Activated CD4-positive, alpha-beta T cell treated with anti-CD3 and anti-CD28 coated beads for 36 hours (primary cell): Measurements from ENCODE around the gene MRPL17. TPM values are rescaled to one million over a fixed set of nuclear protein-coding genes. Genes with fewer than 3 reads are reported as not detected.
A peak's percentile ranks its signal among the peaks of the same experiment; 100 is the strongest.

ENCODE experiments used
- ATAC-seq: fragments of 200-7000 bp; cut with Tn5 transposase; one replicate; pipeline ENCODE4 v1.10.0; 2021; ENCODE audit warnings: mild to moderate bottlenecking, moderate library complexity
- CTCF ChIA-PET: fragments of 350-600 bp; sonication (Branson Sonifier 250); formaldehyde crosslinking; loops from one replicate; lab custom pipeline; 2021; ENCODE audit warnings: antibody characterized with exemption; lab: Charles Lee
- POLR2A ChIA-PET: fragments of 350-600 bp; sonication (Branson Sonifier 250); formaldehyde crosslinking; loops from one replicate; lab custom pipeline; 2021; ENCODE audit warnings: antibody characterized with exemption, inconsistent platforms; lab: Charles Lee
- DNase-seq: peaks from one replicate; pipeline ENCODE4 v3.0.0-alpha.2; 2020
- H3K27ac Mint-ChIP-seq: one replicate; pipeline ENCODE4 v1.8.0; 2021; ENCODE audit warnings: mixed read lengths
- H3K27me3 Mint-ChIP-seq: one replicate; pipeline ENCODE4 v1.8.0; 2021; ENCODE audit warnings: mixed read lengths
- H3K36me3 Mint-ChIP-seq: one replicate; pipeline ENCODE4 v1.8.0; 2021; ENCODE audit warnings: low read depth, mixed read lengths
- H3K4me1 Mint-ChIP-seq: one replicate; pipeline ENCODE4 v1.8.0; 2021; ENCODE audit warnings: mixed read lengths
- H3K4me3 Mint-ChIP-seq: one replicate; pipeline ENCODE4 v1.8.0; 2021; ENCODE audit warnings: mild to moderate bottlenecking, moderate library complexity, mixed read lengths
- H3K9me3 Mint-ChIP-seq: one replicate; pipeline ENCODE4 v1.8.0; 2021; ENCODE audit warnings: low read depth, mixed read lengths
- intact Hi-C, 2 experiments: fragments of 100-400 bp; cut with DNase I in 1 of 2; cut with micrococcal nuclease in 1 of 2; formaldehyde crosslinking; loops; one replicate each; pipeline versions ENCODE4 v1.14.2 to v1.15.1; 2022 to 2024; cut with DNase I, micrococcal nuclease
- total RNA-seq, 2 experiments: library from RNA; stranded (reverse); gene quantifications; one replicate each; pipeline ENCODE4 v1.2.3, GENCODE V29; 2021

MRPL17 gene
- total RNA-seq, 2 experiments from 2014 or later, result 118 to 156 TPM

- Mint-ChIP-seq H3K27me3 (no peaks in the 10 kb centered on the region), H3K4me3 (no peak overlapping the region), H3K9me3 (no peaks in the 10 kb centered on the region), H3K36me3 (no peaks in the 10 kb centered on the region), H3K4me1 (no peaks in the 10 kb centered on the region), H3K27ac (no peak overlapping the region)
- POLR2A ChIA-PET, result no interaction called here
- DNase-seq, result no peak
- CTCF ChIA-PET, result interaction anchor here (1.5 to 1.6 kb wide), 2 partner anchors 25 to 96 kb away, joined by 3 read pairs; no protein-coding TSS in a partner anchor
- intact Hi-C loops, result no loop called here
- peak; percentile 37 for ATAC-seq
Observed at GRCh38 chr11:6642957-6643356, 40.2 kb downstream of the MRPL17 start.

GRCh38 chr11:6640985-6641701 is 42.0 kb downstream of the MRPL17 start:
- H3K27me3 Mint-ChIP-seq, result no peaks in the 10 kb centered on the region
- no peaks in the 10 kb centered on the region for H3K36me3 Mint-ChIP-seq
- H3K4me3 Mint-ChIP-seq, result no peak overlapping the region
- DNase-seq, result no peak
- ChIA-PET CTCF (interaction anchor here (0.6 kb wide), 1 partner anchor 195 kb away, joined by 3 read pairs; no protein-coding TSS in a partner anchor), POLR2A (no interaction called here)
- ATAC-seq, result no peak
- H3K9me3 Mint-ChIP-seq, result no peaks in the 10 kb centered on the region
- intact Hi-C loops, result no loop called here
- no peaks in the 10 kb centered on the region for H3K4me1 Mint-ChIP-seq
- no peak overlapping the region for H3K27ac Mint-ChIP-seq

GRCh38 chr11:6640036-6640984 is 42.8 kb downstream of the MRPL17 start:
- H3K36me3 Mint-ChIP-seq, result no peaks in the 10 kb centered on the region
- H3K9me3 Mint-ChIP-seq, result no peaks in the 10 kb centered on the region
- CTCF ChIA-PET, result interaction anchor here (0.5 kb wide), 2 partner anchors 27 to 107 kb away, joined by 3 to 5 read pairs; no protein-coding TSS in a partner anchor
- no peaks in the 10 kb centered on the region for H3K4me1 Mint-ChIP-seq
- intact Hi-C loops, result no loop called here
- POLR2A ChIA-PET, result no interaction called here
- DNase-seq (no peak), ATAC-seq (no peak)
- H3K27ac Mint-ChIP-seq, result no peak overlapping the region
- H3K4me3 Mint-ChIP-seq, result no peak overlapping the region
- no peaks in the 10 kb centered on the region for H3K27me3 Mint-ChIP-seq

- Mint-ChIP-seq H3K4me1 (no peaks in the 10 kb centered on the region), H3K36me3 (no peaks in the 10 kb centered on the region), H3K9me3 (no peaks in the 10 kb centered on the region), H3K27me3 (no peaks in the 10 kb centered on the region), H3K4me3 (no peak overlapping the region), H3K27ac (no peak overlapping the region)
- CTCF ChIA-PET, result interaction anchor here (1.1 kb wide), 1 partner anchor 30 kb away, joined by 5 read pairs; no protein-coding TSS in a partner anchor
- no peak for ATAC-seq
- no peak for DNase-seq
- POLR2A ChIA-PET, result no interaction called here
- intact Hi-C loops, result no loop called here
Observed at GRCh38 chr11:6638429-6638828, 44.7 kb downstream of the MRPL17 start.

GRCh38 chr11:6637871-6638270 is 45.3 kb downstream of the MRPL17 start:
- intact Hi-C loops, result no loop called here
- no peaks in the 10 kb centered on the region for H3K9me3 Mint-ChIP-seq
- ATAC-seq (no peak), DNase-seq (no peak)
- H3K36me3 Mint-ChIP-seq, result no peaks in the 10 kb centered on the region
- H3K4me3 Mint-ChIP-seq, result no peak overlapping the region
- CTCF ChIA-PET, result no interaction called here
- POLR2A ChIA-PET, result no interaction called here
- H3K27ac Mint-ChIP-seq, result no peak overlapping the region
- H3K4me1 Mint-ChIP-seq, result no peaks in the 10 kb centered on the region
- H3K27me3 Mint-ChIP-seq, result no peaks in the 10 kb centered on the region

- Mint-ChIP-seq H3K27ac (no peak overlapping the region), H3K36me3 (no peaks in the 10 kb centered on the region), H3K27me3 (no peaks in the 10 kb centered on the region), H3K4me3 (no peak overlapping the region), H3K4me1 (no peaks in the 10 kb centered on the region), H3K9me3 (no peaks in the 10 kb centered on the region)
- ChIA-PET POLR2A (no interaction called here), CTCF (interaction anchor here (0.5 to 0.9 kb wide), 2 partner anchors 257 to 387 kb away, joined by 3 read pairs; no protein-coding TSS in a partner anchor)
- no peak for DNase-seq
- intact Hi-C loops, result no loop called here
- ATAC-seq, result no peak
Observed at GRCh38 chr11:6636480-6636879, 46.7 kb downstream of the MRPL17 start.

GRCh38 chr11:6635082-6635932 is 47.8 kb downstream of the MRPL17 start:
- ATAC-seq (no peak), DNase-seq (no peak)
- no peaks in the 10 kb centered on the region for H3K27me3 Mint-ChIP-seq
- no peaks in the 10 kb centered on the region for H3K9me3 Mint-ChIP-seq
- H3K36me3 Mint-ChIP-seq, result no peaks in the 10 kb centered on the region
- no peak overlapping the region for H3K4me3 Mint-ChIP-seq
- no peak overlapping the region for H3K27ac Mint-ChIP-seq
- POLR2A ChIA-PET, result no interaction called here
- CTCF ChIA-PET, result interaction anchor here (0.6 kb wide), 1 partner anchor 48 kb away, joined by 3 read pairs; the partner anchor contains the start of gene MRPL17
- intact Hi-C loops, result no loop called here
- no peaks in the 10 kb centered on the region for H3K4me1 Mint-ChIP-seq

GRCh38 chr11:6634534-6634933 is 48.6 kb downstream of the MRPL17 start:
- ChIA-PET POLR2A (interaction anchor here (0.6 kb wide), 1 partner anchor 26 kb away, joined by 3 read pairs; no protein-coding TSS in a partner anchor), CTCF (no interaction called here)
- H3K27me3 Mint-ChIP-seq, result no peaks in the 10 kb centered on the region
- no peak overlapping the region for H3K4me3 Mint-ChIP-seq
- intact Hi-C loops, result no loop called here
- DNase-seq (no peak), ATAC-seq (no peak)
- H3K9me3 Mint-ChIP-seq, result no peaks in the 10 kb centered on the region
- no peak overlapping the region for H3K27ac Mint-ChIP-seq
- H3K4me1 Mint-ChIP-seq, result no peaks in the 10 kb centered on the region
- no peaks in the 10 kb centered on the region for H3K36me3 Mint-ChIP-seq

- DNase-seq, result no peak
- ChIA-PET POLR2A (interaction anchor here (0.6 kb wide), 1 partner anchor 25 kb away, joined by 3 read pairs; no protein-coding TSS in a partner anchor), CTCF (interaction anchor here (0.7 to 1.1 kb wide), 2 partner anchors 23 to 1917 kb away, joined by 3 to 4 read pairs; no protein-coding TSS in a partner anchor)
- Mint-ChIP-seq H3K4me1 (no peaks in the 10 kb centered on the region), H3K27me3 (no peaks in the 10 kb centered on the region), H3K36me3 (no peaks in the 10 kb centered on the region), H3K27ac (no peak overlapping the region), H3K4me3 (no peak overlapping the region), H3K9me3 (no peaks in the 10 kb centered on the region)
- intact Hi-C loops, result no loop called here
- ATAC-seq, result no peak
Observed at GRCh38 chr11:6633422-6634408, 49.4 kb downstream of the MRPL17 start.
